Measurements from ENCODE around the gene KNDC1. TPM values are rescaled to one million over a fixed set of nuclear protein-coding genes. Genes with fewer than 3 reads are reported as not detected.

Gene KNDC1
- total RNA-seq, 1 donor from 2014 or later: not detected

- DNase-seq (ENCODE audit: low read depth): no peak
These were observed 29.2 kb downstream of the KNDC1 start for GRCh38 chr10:133189256-133189655.

GRCh38 chr10:133189726-133190125, 29.7 kb downstream of the KNDC1 start:
- DNase-seq (ENCODE audit: low read depth): no peak

- no peak for DNase-seq (ENCODE audit: low read depth)
These were observed 30.2 kb downstream of the KNDC1 start for GRCh38 chr10:133190225-133190624.

DNA sequence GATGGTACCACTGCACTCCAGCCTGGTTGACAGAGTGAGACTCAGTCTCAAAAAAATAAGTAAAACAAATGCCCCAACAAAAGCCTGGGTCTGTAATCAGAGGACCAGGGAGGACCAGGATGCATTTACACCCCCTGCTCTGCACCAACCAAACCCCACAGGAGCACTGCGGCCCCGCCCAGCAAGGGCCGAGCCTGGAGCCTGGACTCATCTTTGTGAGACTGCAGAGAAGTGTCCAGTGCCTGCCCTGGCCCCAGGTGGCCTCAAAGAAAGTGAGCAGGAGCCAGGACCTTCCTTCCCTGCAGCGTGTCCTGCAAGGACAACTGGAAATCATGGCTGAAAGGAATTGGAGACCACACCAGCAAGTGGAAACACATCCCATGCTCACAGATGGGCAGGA, 31.6 kb downstream of the KNDC1 start:
- no peak for DNase-seq (ENCODE audit: low read depth)

GRCh38 chr10:133194151-133194550, 34.1 kb downstream of the KNDC1 start:
- DNase-seq (ENCODE audit: low read depth): no peak

DNA sequence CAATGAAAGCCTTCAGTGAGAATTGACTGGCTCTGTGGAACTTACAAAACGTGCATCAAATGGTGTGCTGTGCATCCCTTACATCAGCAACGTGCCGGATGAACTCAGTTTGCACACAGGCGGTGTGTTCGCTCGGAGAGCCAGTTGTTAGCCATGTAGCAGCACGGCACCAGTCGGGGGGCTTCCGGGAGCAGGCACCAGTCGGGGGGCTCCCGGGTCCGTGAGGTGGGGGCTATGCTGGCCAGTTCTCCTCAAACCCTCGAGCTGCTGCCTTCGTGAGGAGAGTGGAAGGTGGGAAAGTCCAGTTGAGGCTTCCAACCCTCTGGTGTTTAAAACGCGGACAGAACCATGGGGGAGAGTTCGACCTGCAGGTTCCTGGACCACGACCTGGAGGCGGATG, 35.1 kb downstream of the KNDC1 start:
- no peak for DNase-seq (ENCODE audit: low read depth)

DNA sequence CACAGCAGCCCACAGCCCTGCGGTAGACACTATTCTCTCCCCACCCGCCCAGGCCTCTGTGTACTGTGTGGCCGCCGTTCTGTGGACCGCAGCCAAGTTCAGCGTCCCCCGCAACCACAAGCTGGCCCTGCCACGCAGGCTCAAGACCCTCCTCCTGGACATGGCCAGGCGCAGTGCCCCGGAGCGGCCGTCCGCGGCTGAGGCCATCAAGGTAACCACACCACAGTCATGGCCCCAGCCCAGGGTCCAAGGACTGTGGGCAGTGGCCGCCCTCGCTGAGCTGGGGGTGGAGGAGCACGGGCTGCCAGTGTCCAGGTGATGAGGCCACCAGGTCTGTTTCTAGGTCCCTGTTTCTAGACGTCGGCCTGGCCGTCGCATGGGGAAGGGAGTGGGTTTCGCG, 35.6 kb downstream of the KNDC1 start:
- no peak for DNase-seq (ENCODE audit: low read depth)

DNA sequence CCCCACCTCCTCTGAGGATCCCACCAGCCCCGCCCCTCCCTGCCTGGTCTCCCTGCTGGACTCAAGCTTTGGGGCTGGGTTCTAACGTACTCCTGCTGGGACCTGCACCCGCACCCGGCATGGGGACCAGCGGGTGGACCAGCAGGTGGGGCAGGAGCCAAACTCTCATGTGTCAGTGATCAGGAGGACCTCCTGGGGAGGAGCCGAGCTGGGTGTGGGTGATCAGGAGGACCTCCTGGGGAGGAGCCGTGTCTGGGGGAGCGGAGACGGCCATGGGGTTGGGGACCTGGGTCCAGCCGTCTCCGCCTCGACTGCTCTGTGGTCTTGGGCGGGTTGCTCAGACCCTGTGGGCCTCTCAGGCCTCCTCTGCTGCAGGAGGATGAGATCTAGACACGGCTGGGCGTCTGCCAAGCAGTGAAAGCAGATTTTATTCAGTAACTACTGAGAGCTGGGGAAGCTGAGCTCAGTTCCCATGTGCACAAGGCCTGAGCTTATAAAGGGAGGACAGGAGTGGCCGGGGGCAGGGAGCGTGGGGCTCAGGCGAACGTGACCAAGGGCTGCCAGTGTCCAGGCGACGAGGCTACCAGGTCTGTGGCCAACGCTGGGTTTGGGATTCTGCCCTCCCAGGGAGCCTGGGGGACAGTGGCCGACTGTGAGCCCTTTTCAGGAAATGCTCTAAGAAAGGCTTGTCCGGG, 36.3 kb downstream of the KNDC1 start:
- no peak for DNase-seq (ENCODE audit: low read depth)

DNA sequence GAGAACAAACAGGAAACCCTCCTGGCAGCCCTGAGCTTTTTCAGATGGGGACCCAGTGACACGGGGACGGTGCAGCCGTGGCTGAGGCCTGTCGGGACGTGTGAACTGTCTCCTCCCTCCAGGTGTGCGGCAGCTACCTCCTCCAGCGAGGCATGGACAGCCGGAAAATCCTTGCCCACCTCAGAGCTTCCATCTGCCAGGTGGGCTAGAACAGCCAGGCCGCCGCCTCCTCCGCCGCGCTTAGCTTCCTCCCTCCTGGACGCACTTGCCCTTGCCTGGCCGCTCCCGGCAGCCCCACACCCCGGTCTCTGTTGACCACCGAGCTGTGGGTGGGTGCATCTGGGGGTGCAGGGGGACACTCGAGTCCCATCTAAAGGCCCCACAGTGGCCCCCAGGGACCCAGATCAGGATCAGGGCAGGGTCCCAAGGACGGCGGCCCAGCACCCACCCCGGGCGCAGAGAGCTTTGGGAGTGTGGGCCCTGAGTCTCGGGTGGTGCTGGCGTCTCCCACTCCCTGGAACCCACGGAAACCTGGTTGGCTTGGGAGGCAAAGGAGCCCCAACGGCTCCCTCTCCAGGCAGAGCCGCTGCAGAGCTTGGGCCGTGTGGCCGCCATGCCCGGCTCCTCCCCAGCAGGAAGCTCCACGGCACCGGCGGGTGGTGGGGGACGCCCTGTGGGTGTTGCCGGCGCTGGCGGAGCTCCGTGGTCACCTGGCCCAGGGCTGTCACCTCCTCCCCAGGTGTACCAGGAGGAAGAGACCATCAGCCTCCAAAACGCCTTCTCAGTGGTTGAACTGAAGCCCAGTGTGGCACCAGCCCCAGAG, 37.1 kb downstream of the KNDC1 start:
- DNase-seq (ENCODE audit: low read depth): no peak

GRCh38 chr10:133197786-133198185, 37.8 kb downstream of the KNDC1 start:
- no peak for DNase-seq (ENCODE audit: low read depth)

- no peak for DNase-seq (ENCODE audit: low read depth)
These were observed 38.2 kb downstream of the KNDC1 start for GRCh38 chr10:133198206-133198605.

DNA sequence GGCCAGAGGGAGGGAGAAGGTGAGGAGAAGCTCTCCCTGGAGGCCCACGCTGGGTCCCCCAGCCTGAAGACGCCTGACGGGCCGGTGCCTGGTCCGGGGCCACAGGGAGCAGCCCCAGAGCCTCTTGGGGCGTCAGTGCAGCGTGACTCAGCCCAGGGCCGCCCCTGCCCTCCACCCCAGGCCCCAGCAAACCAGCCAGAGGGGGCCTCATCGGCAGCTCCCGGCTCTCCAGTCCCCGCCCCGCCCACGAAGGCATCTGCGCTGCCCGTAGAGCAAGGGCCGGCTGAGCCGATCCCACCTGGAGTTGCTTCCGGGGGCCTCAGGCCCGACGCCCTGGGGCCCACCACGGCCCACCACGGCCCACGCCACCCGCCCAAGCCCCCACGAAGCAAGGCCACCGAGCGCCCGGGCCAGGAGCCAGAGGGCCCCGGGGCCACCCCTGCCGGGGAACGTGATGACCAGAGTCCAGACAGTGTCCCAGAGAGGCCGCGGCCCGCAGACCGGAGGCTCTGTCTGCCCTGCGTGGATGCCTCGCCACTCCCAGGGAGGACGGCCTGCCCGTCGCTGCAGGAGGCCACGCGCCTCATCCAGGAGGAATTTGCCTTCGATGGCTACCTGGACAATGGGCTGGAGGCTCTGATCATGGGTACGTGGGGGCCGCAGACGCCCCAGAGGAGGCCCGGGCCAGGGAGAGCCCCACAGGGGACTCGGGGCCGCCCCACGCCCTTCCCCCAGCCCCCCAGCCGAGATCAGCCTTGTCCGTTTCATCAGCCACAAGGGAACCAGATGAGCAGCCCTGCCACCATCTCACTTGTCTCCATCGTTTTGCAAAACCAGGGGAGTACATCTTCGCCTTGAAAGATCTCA, 38.8 kb downstream of the KNDC1 start:
- DNase-seq (ENCODE audit: low read depth): no peak

- DNase-seq (ENCODE audit: low read depth): no peak
These were observed 39.5 kb downstream of the KNDC1 start for GRCh38 chr10:133199488-133199885.

GRCh38 chr10:133199992-133200611, 40.1 kb downstream of the KNDC1 start:
- no peak for DNase-seq (ENCODE audit: low read depth)

DNA sequence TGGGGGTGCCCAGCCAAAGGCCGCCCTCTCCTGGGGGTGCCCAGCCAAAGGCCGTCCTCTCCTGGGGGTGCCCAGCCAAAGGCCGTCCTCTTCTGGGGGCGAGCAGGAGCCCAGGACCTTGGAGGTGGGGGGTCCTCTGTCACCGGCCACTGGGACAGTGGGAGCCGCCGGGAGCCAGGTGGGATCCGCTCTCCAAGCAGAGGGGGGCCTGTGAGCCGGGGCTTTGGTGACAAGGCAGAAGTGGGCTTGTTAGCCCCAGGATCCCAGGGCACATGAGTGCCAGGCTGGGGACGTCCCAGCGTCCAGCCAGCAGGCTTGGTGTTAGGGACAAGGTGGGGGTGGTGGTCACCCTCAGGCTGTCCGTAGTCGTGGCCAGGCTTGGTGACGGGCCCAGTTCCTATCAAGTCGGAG, 40.6 kb downstream of the KNDC1 start:
- DNase-seq (ENCODE audit: low read depth): no peak

- no peak for DNase-seq (ENCODE audit: low read depth)
These were observed 41.3 kb downstream of the KNDC1 start for GRCh38 chr10:133201151-133201947.

DNA sequence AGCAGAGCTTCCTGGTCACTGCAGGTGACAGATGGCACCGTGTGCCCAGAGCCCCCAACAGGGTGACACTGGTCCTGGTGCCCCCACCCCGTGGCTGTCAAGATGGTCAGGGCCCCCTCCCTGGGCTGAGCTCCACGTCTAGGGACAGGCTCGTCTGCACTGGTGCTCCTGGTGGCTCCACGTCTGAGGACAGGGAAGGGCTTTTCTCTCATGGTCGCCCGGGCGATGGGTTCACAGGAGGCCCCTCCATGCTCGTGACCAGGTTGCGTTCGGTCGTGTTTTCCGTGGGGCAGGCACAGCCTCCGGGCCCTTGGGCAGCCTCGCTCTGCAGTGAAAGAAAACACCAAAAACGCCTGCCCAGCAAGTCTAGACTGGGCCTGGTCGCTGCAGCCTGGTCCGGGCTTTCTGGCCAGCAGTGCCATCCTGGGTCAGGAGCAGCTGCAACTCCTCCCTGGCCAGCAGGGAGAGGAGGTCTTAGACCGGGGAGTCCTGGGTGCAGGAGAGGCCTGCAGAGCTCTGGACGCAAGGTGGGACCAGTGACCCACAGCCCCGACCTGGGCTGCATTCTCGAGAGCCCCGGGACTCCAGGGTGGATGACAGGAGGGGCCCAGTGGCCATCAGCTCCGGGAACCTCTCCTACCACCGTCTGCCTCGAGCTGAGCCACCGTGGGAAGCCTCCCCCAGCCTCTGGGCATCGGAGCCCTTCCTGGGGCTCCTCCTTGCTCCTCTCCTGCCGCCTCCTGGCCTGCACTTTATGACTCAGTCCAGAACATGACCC, 42.1 kb downstream of the KNDC1 start:
- DNase-seq (ENCODE audit: low read depth): no peak

- DNase-seq (ENCODE audit: low read depth): no peak
These were observed 43.0 kb downstream of the KNDC1 start for GRCh38 chr10:133202778-133203651.
